Measurements from ENCODE around the gene FHIT. TPM values are rescaled to one million over a fixed set of nuclear protein-coding genes. Genes with fewer than 3 reads are reported as not detected.

FHIT gene
- total RNA-seq, 1 experiment from 2014 or later = 9.8 TPM

- Histone ChIP-seq H3K9me3 (ENCODE audit: insufficient read depth, low read depth) (no peaks in the 10 kb centered on the region), H3K36me3 (ENCODE audit: low read depth) (no peaks in the 10 kb centered on the region), H3K79me2 (ENCODE audit: low read depth) (no peaks in the 10 kb centered on the region), H3K4me1 (replicated peaks; ENCODE audit: insufficient read depth) (no peaks in the 10 kb centered on the region), H3K4me2 (no peak overlapping the region), H3K27me3 (ENCODE audit: insufficient read depth, low read depth) (no peaks in the 10 kb centered on the region), H4K20me1 (ENCODE audit: insufficient read depth) (no peaks in the 10 kb centered on the region), H3K9me2 (ENCODE audit: insufficient read depth) (no peaks in the 10 kb centered on the region), H3K27ac (no peak overlapping the region), H3K4me3 (no peak overlapping the region), H3F3A (ENCODE audit: insufficient read depth, low read depth) (no peaks in the 10 kb centered on the region), H2AFZ (no peak overlapping the region)
- intact Hi-C loops (cut with micrococcal nuclease; ENCODE audit: unreplicated experiment) = no loop called here
- CTCF ChIA-PET = no interaction called here
- POLR2A ChIA-PET (ENCODE audit: unreplicated experiment) = no interaction called here
- DNase-seq = no peak
- no TSS peak for BruUV-seq (replicated peaks)
- no peak for TF ChIP-seq EZH2 (IDR thresholded peaks at IDR 0.05; ENCODE audit: low read depth)
- TF ChIP-seq, protein P1, sequence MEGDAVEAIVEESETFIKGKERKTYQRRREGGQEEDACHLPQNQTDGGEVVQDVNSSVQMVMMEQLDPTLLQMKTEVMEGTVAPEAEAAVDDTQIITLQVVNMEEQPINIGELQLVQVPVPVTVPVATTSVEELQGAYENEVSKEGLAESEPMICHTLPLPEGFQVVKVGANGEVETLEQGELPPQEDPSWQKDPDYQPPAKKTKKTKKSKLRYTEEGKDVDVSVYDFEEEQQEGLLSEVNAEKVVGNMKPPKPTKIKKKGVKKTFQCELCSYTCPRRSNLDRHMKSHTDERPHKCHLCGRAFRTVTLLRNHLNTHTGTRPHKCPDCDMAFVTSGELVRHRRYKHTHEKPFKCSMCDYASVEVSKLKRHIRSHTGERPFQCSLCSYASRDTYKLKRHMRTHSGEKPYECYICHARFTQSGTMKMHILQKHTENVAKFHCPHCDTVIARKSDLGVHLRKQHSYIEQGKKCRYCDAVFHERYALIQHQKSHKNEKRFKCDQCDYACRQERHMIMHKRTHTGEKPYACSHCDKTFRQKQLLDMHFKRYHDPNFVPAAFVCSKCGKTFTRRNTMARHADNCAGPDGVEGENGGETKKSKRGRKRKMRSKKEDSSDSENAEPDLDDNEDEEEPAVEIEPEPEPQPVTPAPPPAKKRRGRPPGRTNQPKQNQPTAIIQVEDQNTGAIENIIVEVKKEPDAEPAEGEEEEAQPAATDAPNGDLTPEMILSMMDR (conservative IDR thresholded peaks at IDR 0.05) = no peak
Observed at GRCh38 chr3:59829527-59829926, 1421.7 kb downstream of the FHIT start.

DNA sequence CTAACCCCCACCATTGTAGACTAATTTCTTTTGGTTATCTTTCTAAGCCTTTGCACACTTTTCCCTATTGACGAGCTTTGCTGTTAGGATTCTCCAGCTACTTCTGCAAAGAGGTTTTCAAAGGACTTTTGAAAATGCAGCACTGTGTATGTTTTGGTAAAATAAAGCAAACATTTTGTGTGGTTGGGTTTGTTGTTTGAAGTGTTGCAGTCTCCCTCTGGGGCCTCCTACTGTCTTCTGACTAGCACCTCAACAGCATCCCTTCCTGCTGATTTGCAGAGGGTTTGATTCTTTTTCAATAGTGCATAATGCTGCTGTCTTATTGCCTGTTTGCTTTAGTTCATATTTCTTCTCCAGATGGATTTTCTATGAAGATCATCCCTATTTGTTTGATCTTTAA is 1426.4 kb downstream of the FHIT start:
- Histone ChIP-seq H3K36me3 (ENCODE audit: low read depth) (peaks cover 4% of the 10 kb centered on the region; the same call in 1 of the 2 replicates), H3K27me3 (ENCODE audit: insufficient read depth, low read depth) (no peaks in the 10 kb centered on the region), H3F3A (ENCODE audit: insufficient read depth, low read depth) (0 out of 2 replicates have a peak, but pooled peaks cover 3% of the 10 kb centered on the region), H3K79me2 (ENCODE audit: low read depth) (no peaks in the 10 kb centered on the region), H4K20me1 (ENCODE audit: insufficient read depth) (no peaks in the 10 kb centered on the region), H3K27ac (no peak overlapping the region), H3K9me3 (ENCODE audit: insufficient read depth, low read depth) (peaks cover 4% of the 10 kb centered on the region), H3K9me2 (ENCODE audit: insufficient read depth) (no peaks in the 10 kb centered on the region), H2AFZ (no peak overlapping the region), H3K4me3 (no peak overlapping the region), H3K4me1 (replicated peaks; ENCODE audit: insufficient read depth) (peaks cover 10% of the 10 kb centered on the region), H3K4me2 (no peak overlapping the region)
- no peak for DNase-seq
- POLR2A ChIA-PET (ENCODE audit: unreplicated experiment) = no interaction called here
- no TSS peak for BruUV-seq (replicated peaks)
- CTCF ChIA-PET = no interaction called here
- intact Hi-C loops (cut with micrococcal nuclease; ENCODE audit: unreplicated experiment) = no loop called here
- TF ChIP-seq EZH2 (IDR thresholded peaks at IDR 0.05; ENCODE audit: low read depth) = no peak
- TF ChIP-seq, protein P1 (conservative IDR thresholded peaks at IDR 0.05) = no peak

DNA sequence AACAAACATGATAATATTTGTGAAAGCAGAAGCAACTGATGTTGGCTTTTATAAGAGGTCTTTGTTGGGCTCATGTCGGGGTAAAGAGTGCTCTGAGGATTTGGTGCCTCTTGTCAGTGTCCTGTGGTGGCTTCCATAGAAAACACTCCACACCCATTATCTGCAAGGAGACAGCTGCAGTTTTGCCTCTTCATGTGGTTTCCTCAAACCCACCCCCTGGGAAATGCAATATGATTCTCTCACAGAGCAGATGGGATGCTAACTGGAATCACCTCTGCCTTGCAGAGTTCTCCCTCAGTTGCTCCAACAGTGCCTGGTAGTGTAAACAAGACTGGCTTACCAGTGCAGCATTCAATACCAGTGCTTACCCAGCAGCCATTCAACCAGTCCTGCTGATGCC is 1430.0 kb downstream of the FHIT start:
- Histone ChIP-seq H3K27ac (peak overlapping the region; percentile 95), H2AFZ (no peak overlapping the region), H3K27me3 (ENCODE audit: insufficient read depth, low read depth) (no peaks in the 10 kb centered on the region), H3K9me3 (ENCODE audit: insufficient read depth, low read depth) (peaks cover 11% of the 10 kb centered on the region), H3K4me3 (no peak overlapping the region), H3K4me1 (replicated peaks; ENCODE audit: insufficient read depth) (peaks cover 46% of the 10 kb centered on the region), H3K36me3 (ENCODE audit: low read depth) (peaks cover 4% of the 10 kb centered on the region; the same call in 1 of the 2 replicates), H4K20me1 (ENCODE audit: insufficient read depth) (no peaks in the 10 kb centered on the region), H3K4me2 (no peak overlapping the region), H3K79me2 (ENCODE audit: low read depth) (no peaks in the 10 kb centered on the region), H3F3A (ENCODE audit: insufficient read depth, low read depth) (peaks cover 31% of the 10 kb centered on the region), H3K9me2 (ENCODE audit: insufficient read depth) (no peaks in the 10 kb centered on the region)
- intact Hi-C loops (cut with micrococcal nuclease; ENCODE audit: unreplicated experiment) = no loop called here
- BruUV-seq (replicated peaks) = no TSS peak
- CTCF ChIA-PET = no interaction called here
- TF ChIP-seq, protein P1 (conservative IDR thresholded peaks at IDR 0.05) = no peak
- TF ChIP-seq EZH2 (IDR thresholded peaks at IDR 0.05; ENCODE audit: low read depth) = no peak
- POLR2A ChIA-PET (ENCODE audit: unreplicated experiment) = interaction anchor here (0.7 kb wide), 1 partner anchor 87 kb away, joined by 3 read pairs; no protein-coding TSS in a partner anchor
- DNase-seq = no peak

Data from PC-9 (cell line).